DND-41 (cell line): ENCODE results near the gene FKRP.

ENCODE experiments used
- ATAC-seq: fragments of 200-7000 bp; cut with Tn5 transposase; 3 replicates; pipeline ENCODE4 v1.9.1; 2021; ENCODE audit warnings: low read depth; ENCODE audit not compliant: insufficient read depth
- DNase-seq: peaks from one replicate; pipeline ENCODE4 v3.0.0-alpha.2; 2020
- H2AFZ ChIP-seq: 2 replicates; pipeline ENCODE4 v1.6.0; 2012; ENCODE audit warnings: low read depth, low read length
- H3K27ac ChIP-seq: 2 replicates; pipeline ENCODE4 v1.5.1; 2012; ENCODE audit warnings: low read length, inconsistent platforms
- H3K27me3 ChIP-seq: fragments of 200-600 bp; sonication (generic); 2 replicates; pipeline ENCODE4 v1.6.0; 2012; ENCODE audit warnings: low read length, mild to moderate bottlenecking, inconsistent platforms; ENCODE audit not compliant: insufficient read depth, poor library complexity
- H3K36me3 ChIP-seq: 2 replicates; pipeline ENCODE4 v1.5.1; 2012; ENCODE audit warnings: low read length, inconsistent platforms; ENCODE audit not compliant: insufficient read depth
- H3K4me1 ChIP-seq: 2 replicates; pipeline ENCODE4 v1.5.1; 2012; ENCODE audit warnings: mild to moderate bottlenecking, low read length; ENCODE audit not compliant: insufficient read depth
- H3K4me2 ChIP-seq: 2 replicates; pipeline ENCODE4 v1.6.0; 2012; ENCODE audit warnings: mild to moderate bottlenecking, moderate library complexity, low read length, inconsistent platforms; ENCODE audit not compliant: insufficient read depth
- H3K4me3 ChIP-seq, 2 experiments: fragments of 200-600 bp in 1 of 2; shearing (Covaris generic) in 1 of 2; 2 replicates each; pipeline ENCODE4 v1.5.1; 2012 to 2016; ENCODE audit warnings: inconsistent platforms in 2 of 2, low read length in 2 of 2, mild to moderate bottlenecking in 2 of 2, low read depth in 1 of 2, moderate library complexity in 1 of 2
- H3K79me2 ChIP-seq: 2 replicates; pipeline ENCODE4 v1.6.0; 2012; ENCODE audit warnings: low read length, inconsistent platforms; ENCODE audit not compliant: insufficient read depth
- H3K9ac ChIP-seq: 2 replicates; pipeline ENCODE4 v1.6.0; 2012; ENCODE audit warnings: low read depth, mild to moderate bottlenecking, inconsistent platforms, low read length, moderate library complexity
- H3K9me3 ChIP-seq: 2 replicates; pipeline ENCODE4 v1.5.1; 2012; ENCODE audit warnings: low read length, moderate library complexity, mild to moderate bottlenecking, inconsistent platforms; ENCODE audit not compliant: insufficient read depth, severe bottlenecking
- H4K20me1 ChIP-seq: 2 replicates; pipeline ENCODE4 v1.6.0; 2012; ENCODE audit warnings: low read length; ENCODE audit not compliant: insufficient read depth
- EZH2 ChIP-seq: IDR thresholded peaks from 3 replicates; pipeline ENCODE4 v1.6.1; 2012; ENCODE audit warnings: borderline replicate concordance, low read depth, mild to moderate bottlenecking, moderate library complexity, low read length, inconsistent platforms; ENCODE audit not compliant: severe bottlenecking
- TF ChIP-seq, protein P1 (sequence below): IDR thresholded peaks from 2 replicates; pipeline ENCODE4 v1.5.1; 2012; ENCODE audit warnings: borderline replicate concordance, low read length, moderate library complexity, mild to moderate bottlenecking; ENCODE audit not compliant: poor library complexity, severe bottlenecking; ENCODE audit errors: extremely low read depth

Gene FKRP

DNA sequence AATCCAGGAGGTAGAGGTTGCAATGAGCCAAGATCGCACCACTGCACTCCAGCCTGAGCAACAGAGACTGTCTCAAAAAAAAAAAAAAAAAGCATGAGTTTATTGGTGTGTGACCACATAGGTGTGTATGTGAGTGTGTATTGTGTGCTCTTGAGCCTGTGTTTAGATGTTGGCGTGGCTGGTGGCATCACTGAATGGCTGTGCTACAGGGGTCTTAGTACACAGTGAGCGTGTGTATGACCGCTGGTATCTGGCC, 40.1 kb downstream of the FKRP start:
- peak overlapping the region; percentile 94 for H3K4me2 ChIP-seq
- H3K9ac ChIP-seq, result peak overlapping the region; percentile 70
- H3K4me3 ChIP-seq, result peak overlapping the region; percentile 86 to 88; a peak in 3 of 4 replicates
- TF ChIP-seq, protein P1, sequence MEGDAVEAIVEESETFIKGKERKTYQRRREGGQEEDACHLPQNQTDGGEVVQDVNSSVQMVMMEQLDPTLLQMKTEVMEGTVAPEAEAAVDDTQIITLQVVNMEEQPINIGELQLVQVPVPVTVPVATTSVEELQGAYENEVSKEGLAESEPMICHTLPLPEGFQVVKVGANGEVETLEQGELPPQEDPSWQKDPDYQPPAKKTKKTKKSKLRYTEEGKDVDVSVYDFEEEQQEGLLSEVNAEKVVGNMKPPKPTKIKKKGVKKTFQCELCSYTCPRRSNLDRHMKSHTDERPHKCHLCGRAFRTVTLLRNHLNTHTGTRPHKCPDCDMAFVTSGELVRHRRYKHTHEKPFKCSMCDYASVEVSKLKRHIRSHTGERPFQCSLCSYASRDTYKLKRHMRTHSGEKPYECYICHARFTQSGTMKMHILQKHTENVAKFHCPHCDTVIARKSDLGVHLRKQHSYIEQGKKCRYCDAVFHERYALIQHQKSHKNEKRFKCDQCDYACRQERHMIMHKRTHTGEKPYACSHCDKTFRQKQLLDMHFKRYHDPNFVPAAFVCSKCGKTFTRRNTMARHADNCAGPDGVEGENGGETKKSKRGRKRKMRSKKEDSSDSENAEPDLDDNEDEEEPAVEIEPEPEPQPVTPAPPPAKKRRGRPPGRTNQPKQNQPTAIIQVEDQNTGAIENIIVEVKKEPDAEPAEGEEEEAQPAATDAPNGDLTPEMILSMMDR, result no peak
- no peak for TF ChIP-seq EZH2
- no peaks in the 10 kb centered on the region for H3K27me3 ChIP-seq
- H3K27ac ChIP-seq, result peak overlapping the region; percentile 94
- H4K20me1 ChIP-seq, result peaks cover 55% of the 10 kb centered on the region
- peaks cover 54% of the 10 kb centered on the region for H3K4me1 ChIP-seq
- no peaks in the 10 kb centered on the region for H3K9me3 ChIP-seq
- H3K36me3 ChIP-seq, result peaks cover 50% of the 10 kb centered on the region
- H2AFZ ChIP-seq, result no peak overlapping the region
- H3K79me2 ChIP-seq, result peaks cover 72% of the 10 kb centered on the region
- no peak for DNase-seq
- no peak for ATAC-seq

DNA sequence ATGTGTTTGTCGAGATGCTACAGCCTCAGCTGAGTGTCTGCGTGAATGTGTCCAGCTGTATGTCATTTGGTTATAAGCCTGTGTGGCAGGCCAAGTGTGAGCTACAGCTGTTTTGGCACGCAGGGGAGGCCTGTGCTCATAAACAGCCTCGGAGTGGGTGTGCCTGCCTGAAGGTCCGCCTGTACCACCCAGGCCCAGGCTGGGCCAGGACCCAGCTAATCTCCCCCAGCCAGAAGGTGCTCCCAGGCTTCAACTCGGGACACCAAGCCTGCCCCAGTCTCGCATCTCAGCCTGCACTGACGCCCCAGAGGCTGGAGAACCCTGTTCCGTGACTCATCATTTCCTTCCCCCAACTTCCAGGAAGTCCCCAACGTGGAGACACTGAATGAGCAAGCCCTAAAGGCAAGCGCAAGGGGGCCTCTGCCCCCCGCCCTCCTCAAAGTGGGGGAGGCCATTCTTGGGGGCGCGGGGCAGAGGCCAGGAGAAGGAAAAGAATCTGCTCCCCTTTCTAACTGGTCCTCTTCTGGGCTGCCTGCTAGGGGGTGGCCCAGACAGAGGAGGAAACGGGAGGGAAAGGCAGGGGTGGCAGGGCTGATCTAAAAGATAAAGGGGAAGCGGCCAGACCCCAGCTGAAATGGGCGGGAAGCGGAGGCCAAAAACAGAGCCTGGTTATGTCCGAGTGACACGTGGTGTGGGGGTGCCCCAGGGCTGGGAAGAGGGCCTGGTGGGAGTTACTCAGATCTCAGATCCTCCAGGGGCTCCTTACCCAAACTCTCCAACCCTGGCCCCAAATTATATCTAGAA, 40.6 kb downstream of the FKRP start:
- Histone ChIP-seq H3K9ac (peak overlapping the region; percentile 70), H3K36me3 (peaks cover 47% of the 10 kb centered on the region), H3K27me3 (no peaks in the 10 kb centered on the region), H3K79me2 (peaks cover 69% of the 10 kb centered on the region), H3K4me2 (peak overlapping the region; percentile 94), H3K27ac (peak overlapping the region; percentile 94), H2AFZ (0 out of 2 replicates have a peak overlapping the region, but pooled peaks have one; percentile 17), H3K4me1 (peaks cover 59% of the 10 kb centered on the region), H4K20me1 (peaks cover 53% of the 10 kb centered on the region), H3K4me3 (peak overlapping the region; percentile 86 to 88), H3K9me3 (no peaks in the 10 kb centered on the region)
- DNase-seq (peak; percentile 83), ATAC-seq (peak; percentile 47)
- TF ChIP-seq, protein P1, result no peak
- no peak for TF ChIP-seq EZH2

DNA sequence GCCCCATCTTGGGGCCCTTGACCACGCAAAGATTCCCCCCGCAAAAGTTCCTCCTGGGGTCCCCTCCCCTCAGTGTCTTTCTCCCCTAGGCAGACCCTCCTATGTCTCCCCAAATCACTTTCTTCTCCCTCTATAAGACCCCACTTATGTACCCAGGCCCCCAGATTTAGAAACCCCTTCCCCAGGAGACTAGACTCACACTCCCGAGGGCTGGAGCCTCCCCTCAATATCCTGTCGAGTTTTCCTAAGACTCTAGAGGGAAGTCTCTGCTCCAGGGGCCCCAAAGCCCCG, 41.1 kb downstream of the FKRP start:
- no peak for TF ChIP-seq EZH2
- ATAC-seq, result no peak
- Histone ChIP-seq H3K79me2 (peaks cover 64% of the 10 kb centered on the region), H3K4me3 (peak overlapping the region; percentile 86 to 88), H4K20me1 (peaks cover 47% of the 10 kb centered on the region), H3K27me3 (no peaks in the 10 kb centered on the region), H3K4me1 (peaks cover 65% of the 10 kb centered on the region), H3K9ac (peak overlapping the region; percentile 70), H3K4me2 (peak overlapping the region; percentile 94), H3K27ac (peak overlapping the region; percentile 94), H3K36me3 (peaks cover 41% of the 10 kb centered on the region), H2AFZ (peak overlapping the region; percentile 66), H3K9me3 (no peaks in the 10 kb centered on the region)
- DNase-seq, result no peak

DNA sequence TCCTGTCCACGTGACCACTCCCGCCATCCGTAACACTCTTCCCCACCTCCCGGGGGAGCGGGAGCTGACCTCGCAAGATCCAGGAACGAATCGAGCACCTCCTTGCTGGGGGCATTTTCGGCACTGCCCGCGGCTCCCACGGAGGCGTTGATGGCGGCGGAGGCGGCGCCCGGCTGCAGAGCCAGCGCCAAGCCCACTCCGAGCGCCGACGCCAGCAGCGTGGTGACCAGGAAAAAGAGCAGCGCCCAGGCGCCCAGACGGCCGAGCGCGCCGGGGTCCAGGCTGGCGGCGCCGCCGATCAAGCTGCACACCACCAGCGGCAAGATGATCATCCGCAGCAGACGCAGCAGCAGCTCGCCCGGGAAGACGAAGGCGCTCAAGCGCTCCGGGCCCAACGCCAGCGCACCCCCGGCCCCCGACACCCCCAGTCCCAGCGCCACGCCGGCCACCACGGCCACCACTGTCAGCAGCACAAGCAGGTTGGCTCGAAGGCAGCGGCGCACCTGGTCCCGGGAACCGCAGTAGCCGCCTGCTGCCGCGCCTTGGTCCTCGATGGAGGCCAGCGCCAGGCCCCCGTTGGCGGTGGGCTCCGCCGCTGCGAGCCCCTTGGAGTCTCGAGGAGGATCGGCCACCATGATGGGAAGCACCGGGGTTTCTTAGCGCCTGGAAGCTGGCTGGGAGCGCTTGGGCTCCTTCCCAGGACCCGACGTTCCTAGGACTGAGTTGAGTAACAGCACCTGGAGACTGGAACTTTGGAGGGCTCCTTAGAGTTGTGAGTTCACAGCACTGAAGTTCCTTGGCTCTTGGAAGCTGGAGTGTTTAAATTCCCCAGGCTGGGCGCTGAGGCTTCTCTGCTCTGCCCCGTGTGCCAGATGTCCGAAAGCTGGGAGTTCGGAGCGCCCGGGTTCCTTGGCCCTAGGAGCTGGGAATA, 41.7 kb downstream of the FKRP start:
- TF ChIP-seq, protein P1, result no peak
- no peak for TF ChIP-seq EZH2
- no peak for ATAC-seq
- peak; percentile 49 for DNase-seq

More for the DNA sequence above, 41.7 kb downstream of the FKRP start:
- H3K27ac ChIP-seq, result peak overlapping the region; percentile 94
- peak overlapping the region; percentile 70 for H3K9ac ChIP-seq
- H3K9me3 ChIP-seq, result no peaks in the 10 kb centered on the region
- H3K27me3 ChIP-seq, result no peaks in the 10 kb centered on the region
- H4K20me1 ChIP-seq, result peaks cover 42% of the 10 kb centered on the region
- H3K4me3 ChIP-seq, result peak overlapping the region; percentile 86 to 88
- H3K4me1 ChIP-seq, result peaks cover 67% of the 10 kb centered on the region
- H3K36me3 ChIP-seq, result peaks cover 35% of the 10 kb centered on the region
- peaks cover 57% of the 10 kb centered on the region for H3K79me2 ChIP-seq
- peak overlapping the region; percentile 94 for H3K4me2 ChIP-seq
- peak overlapping the region; percentile 66 for H2AFZ ChIP-seq
